Keratinocyte (primary cell): ENCODE measurements around the gene IFI27. TPM values are rescaled to one million over a fixed set of nuclear protein-coding genes. Genes with fewer than 3 reads are reported as not detected.
"Not testable (repeated sequence)": the region's sequence is repeated elsewhere in the genome, so short reads cannot be mapped to it uniquely, and the experiment has no call there.

Source experiments
- DNase-seq: peaks from one replicate; pipeline ENCODE4 v3.0.0-alpha.2; 2011; ENCODE audit warnings: low read depth, missing footprints, low spot score
- FAIRE-seq: peaks from 2 replicates; lab custom pipeline; 2011; peaks lifted over from hg19 to GRCh38; lab: Jason Lieb, UNC
- H2AFZ ChIP-seq: 2 replicates; pipeline ENCODE4 v1.6.0; 2012; ENCODE audit warnings: low read length, control low read depth, inconsistent platforms; ENCODE audit not compliant: control insufficient read depth
- H3K27ac ChIP-seq: 2 replicates; pipeline ENCODE4 v1.5.1; 2011; ENCODE audit warnings: low read length; ENCODE audit not compliant: control insufficient read depth, insufficient read depth
- H3K27me3 ChIP-seq: 3 replicates; pipeline ENCODE4 v1.6.0; 2011; ENCODE audit warnings: low read length; ENCODE audit not compliant: control insufficient read depth, insufficient read depth; ENCODE audit errors: extremely low read depth
- H3K36me3 ChIP-seq, 2 experiments: 2 replicates in 1 of 2; 3 replicates in 1 of 2; pipeline ENCODE4 v1.5.1; 2011; ENCODE audit warnings: low read length in 2 of 2, mild to moderate bottlenecking in 1 of 2; ENCODE audit not compliant: control insufficient read depth in 2 of 2, insufficient read depth in 2 of 2; ENCODE audit errors: extremely low read depth in 1 of 2
- H3K4me1 ChIP-seq: 3 replicates; pipeline ENCODE4 v1.5.1; 2011; ENCODE audit warnings: low read length; ENCODE audit not compliant: control insufficient read depth, insufficient read depth; ENCODE audit errors: extremely low read depth
- H3K4me2 ChIP-seq: 3 replicates; pipeline ENCODE4 v1.6.0; 2011; ENCODE audit warnings: low read depth, low read length; ENCODE audit not compliant: control insufficient read depth, insufficient read depth; ENCODE audit errors: extremely low read depth
- H3K4me3 ChIP-seq, 3 experiments: fragments of 200-600 bp in 1 of 3; sonication (generic) in 1 of 3; 2 replicates in 2 of 3; 3 replicates in 1 of 3; pipeline ENCODE4 v1.5.1; 2011 to 2016; ENCODE audit warnings: low read length in 3 of 3, mild to moderate bottlenecking in 3 of 3, control low read depth in 2 of 3, inconsistent platforms in 1 of 3, low read depth in 1 of 3, mixed read lengths in 1 of 3, mixed run types in 1 of 3, moderate library complexity in 1 of 3; ENCODE audit not compliant: control insufficient read depth in 2 of 3, insufficient read depth in 2 of 3; ENCODE audit errors: extremely low read depth in 1 of 3
- H3K79me2 ChIP-seq: 2 replicates; pipeline ENCODE4 v1.6.0; 2012; ENCODE audit warnings: low read length; ENCODE audit not compliant: control insufficient read depth, insufficient read depth
- H3K9ac ChIP-seq: 3 replicates; pipeline ENCODE4 v1.6.0; 2011; ENCODE audit warnings: low read length; ENCODE audit not compliant: control insufficient read depth, insufficient read depth; ENCODE audit errors: extremely low read depth
- H3K9me1 ChIP-seq: 3 replicates; pipeline ENCODE4 v1.6.0; 2011; ENCODE audit warnings: low read length; ENCODE audit not compliant: control insufficient read depth, insufficient read depth; ENCODE audit errors: extremely low read depth
- H3K9me3 ChIP-seq: 2 replicates; pipeline ENCODE4 v1.5.1; 2012; ENCODE audit warnings: low read depth, low read length; ENCODE audit not compliant: control insufficient read depth
- H4K20me1 ChIP-seq: 3 replicates; pipeline ENCODE4 v1.6.0; 2011; ENCODE audit warnings: low read length; ENCODE audit not compliant: control insufficient read depth, insufficient read depth; ENCODE audit errors: extremely low read depth
- EZH2 ChIP-seq: IDR thresholded peaks from one replicate; pipeline ENCODE4 v1.6.1; 2012; ENCODE audit warnings: inconsistent platforms, mild to moderate bottlenecking, low read length, moderate library complexity
- dilution Hi-C: fragments of 300-500 bp; cut with MboI; formaldehyde crosslinking; loops from one replicate; pipeline ENCODE4 v1.7.0; 2020; ENCODE audit warnings: low sequenced_read_pairs; ENCODE audit not compliant: extremely low pct_ligation_motif_present
- polyA plus RNA-seq, 5 experiments: library from polyadenylated mRNA; depleted of rRNA in 3 of 5; stranded (reverse) in 3 of 5; stranded (forward) in 1 of 5; unstranded in 1 of 5; fragments of >200 nt; gene quantifications; 1 replicate in 1 of 5; 2 replicates in 3 of 5; 3 replicates in 1 of 5; pipeline versions ENCODE4 v1.2.1 to v1.2.3, GENCODE V29; 2011 to 2012; ENCODE audit warnings: missing spikeins in 2 of 5, low read depth in 1 of 5, low replicate concordance in 1 of 5
- TF ChIP-seq, protein P1 (sequence below), 3 experiments: IDR thresholded peaks in 1 of 3; conservative IDR thresholded peaks in 1 of 3; optimal IDR thresholded peaks in 1 of 3; 2 replicates in 2 of 3; 3 replicates in 1 of 3; pipeline versions ENCODE3 to v1.5.1; 2011; ENCODE audit warnings: low read length in 3 of 3, mild to moderate bottlenecking in 3 of 3, moderate library complexity in 2 of 3, control low read depth in 1 of 3, inconsistent platforms in 1 of 3; ENCODE audit not compliant: insufficient read depth in 2 of 3; ENCODE audit errors: extremely low read depth in 1 of 3

The IFI27 gene
- polyA plus RNA-seq, 1 donor (not counting 4 experiments of a cell fraction or from before 2014, with no cell fraction given), result 1,132 TPM

GRCh38 chr14:94153750-94154342 is 43.3 kb downstream of the IFI27 start:
- Histone ChIP-seq H3K27ac (no peak overlapping the region), H3K36me3 (no peaks in the 10 kb centered on the region), H3K4me3 (no peak overlapping the region), H3K9me3 (no peaks in the 10 kb centered on the region), H4K20me1 (no peaks in the 10 kb centered on the region), H3K4me2 (no peak overlapping the region), H3K79me2 (no peaks in the 10 kb centered on the region), H3K9ac (no peak overlapping the region), H3K27me3 (no peaks in the 10 kb centered on the region), H3K4me1 (no peaks in the 10 kb centered on the region), H3K9me1 (no peaks in the 10 kb centered on the region), H2AFZ (no peak overlapping the region)
- dilution Hi-C loops, result no loop called here
- DNase-seq (no peak), FAIRE-seq (no peak)
- TF ChIP-seq, protein P1, sequence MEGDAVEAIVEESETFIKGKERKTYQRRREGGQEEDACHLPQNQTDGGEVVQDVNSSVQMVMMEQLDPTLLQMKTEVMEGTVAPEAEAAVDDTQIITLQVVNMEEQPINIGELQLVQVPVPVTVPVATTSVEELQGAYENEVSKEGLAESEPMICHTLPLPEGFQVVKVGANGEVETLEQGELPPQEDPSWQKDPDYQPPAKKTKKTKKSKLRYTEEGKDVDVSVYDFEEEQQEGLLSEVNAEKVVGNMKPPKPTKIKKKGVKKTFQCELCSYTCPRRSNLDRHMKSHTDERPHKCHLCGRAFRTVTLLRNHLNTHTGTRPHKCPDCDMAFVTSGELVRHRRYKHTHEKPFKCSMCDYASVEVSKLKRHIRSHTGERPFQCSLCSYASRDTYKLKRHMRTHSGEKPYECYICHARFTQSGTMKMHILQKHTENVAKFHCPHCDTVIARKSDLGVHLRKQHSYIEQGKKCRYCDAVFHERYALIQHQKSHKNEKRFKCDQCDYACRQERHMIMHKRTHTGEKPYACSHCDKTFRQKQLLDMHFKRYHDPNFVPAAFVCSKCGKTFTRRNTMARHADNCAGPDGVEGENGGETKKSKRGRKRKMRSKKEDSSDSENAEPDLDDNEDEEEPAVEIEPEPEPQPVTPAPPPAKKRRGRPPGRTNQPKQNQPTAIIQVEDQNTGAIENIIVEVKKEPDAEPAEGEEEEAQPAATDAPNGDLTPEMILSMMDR (optimal IDR thresholded peaks at IDR 0.05 in 1 of 3, IDR thresholded peaks at IDR 0.05 in 1 of 3, conservative IDR thresholded peaks at IDR 0.05 in 1 of 3; ENCODE audit: extremely low read depth in 1 of 3, insufficient read depth in 2 of 3, low read length in 3 of 3), result no peak
- no peak for TF ChIP-seq EZH2

- DNase-seq, H4K20me1 ChIP-seq, H3K27ac ChIP-seq, H3K79me2 ChIP-seq, H3K36me3 ChIP-seq, H3K4me2 ChIP-seq, H3K4me3 ChIP-seq, H3K9me3 ChIP-seq, H3K9me1 ChIP-seq, dilution Hi-C loops, H3K27me3 ChIP-seq, FAIRE-seq, H3K4me1 ChIP-seq, H3K9ac ChIP-seq, H2AFZ ChIP-seq: not testable (repeated sequence)
Observed at GRCh38 chr14:94156143-94156542, 45.6 kb downstream of the IFI27 start.

DNA sequence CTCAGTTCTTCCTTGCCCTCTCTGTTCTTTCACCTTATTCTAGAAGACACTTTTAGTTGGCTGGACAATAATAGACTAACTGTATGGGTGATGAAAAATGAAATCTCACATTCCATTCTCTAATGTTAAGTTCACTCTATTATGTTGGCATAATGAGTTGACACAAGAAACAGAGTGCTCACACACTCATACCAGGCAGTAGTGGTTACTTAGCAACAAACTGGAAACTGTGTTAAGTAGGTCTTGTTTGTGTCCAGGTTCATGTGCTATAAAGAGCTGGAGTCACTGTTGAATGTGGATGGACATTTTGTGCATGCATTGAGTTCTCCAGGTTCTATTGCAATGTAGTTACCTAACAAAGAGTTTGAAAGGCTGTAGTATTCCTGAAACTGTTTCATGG is 46.7 kb downstream of the IFI27 start:
- H3K79me2 ChIP-seq, result no peaks in the 10 kb centered on the region
- no peaks in the 10 kb centered on the region for H3K9me1 ChIP-seq
- no peaks in the 10 kb centered on the region for H4K20me1 ChIP-seq
- FAIRE-seq (no peak), DNase-seq (no peak)
- H3K9me3 ChIP-seq, result no peaks in the 10 kb centered on the region
- dilution Hi-C loops, result no loop called here
- H3K4me2 ChIP-seq, result no peak overlapping the region
- no peaks in the 10 kb centered on the region for H3K36me3 ChIP-seq
- no peaks in the 10 kb centered on the region for H3K4me1 ChIP-seq
- H3K9ac ChIP-seq, result no peak overlapping the region
- H3K27ac ChIP-seq, result no peak overlapping the region
- TF ChIP-seq, protein P1 (optimal IDR thresholded peaks at IDR 0.05 in 1 of 3, IDR thresholded peaks at IDR 0.05 in 1 of 3, conservative IDR thresholded peaks at IDR 0.05 in 1 of 3; ENCODE audit: extremely low read depth in 1 of 3, insufficient read depth in 2 of 3, low read length in 3 of 3), result no peak
- H2AFZ ChIP-seq, result no peak overlapping the region
- H3K27me3 ChIP-seq, result no peaks in the 10 kb centered on the region
- no peak overlapping the region for H3K4me3 ChIP-seq
